ENCODE data around the gene LCLAT1. TPM values are rescaled to one million over a fixed set of nuclear protein-coding genes. Genes with fewer than 3 reads are reported as not detected.

The LCLAT1 gene
- polyA plus RNA-seq (ENCODE audit: insufficient read length in 12 of 12) = 10 to 100 TPM in 4 of 12 donors, 1 to 10 TPM in 7, not detected in 1; 6.9 to 11.2 (median 9.2) TPM
- long read RNA-seq, donor 1, full-length matches to known transcripts = 3 of 3 reads
- long read RNA-seq, donor 1, partial matches to known transcripts = 0 of 3 reads
- long read RNA-seq, donor 1, other reads (novel, unspliced or antisense) = 0 of 3 reads
- long read RNA-seq, donor 2, full-length matches to known transcripts = 6 of 6 reads
- long read RNA-seq, donor 2, partial matches to known transcripts = 0 of 6 reads
- long read RNA-seq, donor 2, other reads (novel, unspliced or antisense) = 0 of 6 reads
- long read RNA-seq, donor 3, full-length matches to known transcripts = 1 of 1 reads
- long read RNA-seq, donor 3, partial matches to known transcripts = 0 of 1 reads
- long read RNA-seq, donor 3, other reads (novel, unspliced or antisense) = 0 of 1 reads
- long read RNA-seq, donor 4 = 0 reads
- long read RNA-seq, donor 5, full-length matches to known transcripts = 2 of 2 reads
- long read RNA-seq, donor 5, partial matches to known transcripts = 0 of 2 reads
- long read RNA-seq, donor 5, other reads (novel, unspliced or antisense) = 0 of 2 reads
- long read RNA-seq, donor 6, full-length matches to known transcripts = 2 of 2 reads
- long read RNA-seq, donor 6, partial matches to known transcripts = 0 of 2 reads
- long read RNA-seq, donor 6, other reads (novel, unspliced or antisense) = 0 of 2 reads
- long read RNA-seq, donor 7, full-length matches to known transcripts = 1 of 1 reads
- long read RNA-seq, donor 7, partial matches to known transcripts = 0 of 1 reads
- long read RNA-seq, donor 7, other reads (novel, unspliced or antisense) = 0 of 1 reads
- long read RNA-seq, donor 8, full-length matches to known transcripts = 2 of 2 reads
- long read RNA-seq, donor 8, partial matches to known transcripts = 0 of 2 reads
- long read RNA-seq, donor 8, other reads (novel, unspliced or antisense) = 0 of 2 reads
- long read RNA-seq, donor 9 = 0 reads
- long read RNA-seq, donor 10, full-length matches to known transcripts = 1 of 1 reads
- long read RNA-seq, donor 10, partial matches to known transcripts = 0 of 1 reads
- long read RNA-seq, donor 10, other reads (novel, unspliced or antisense) = 0 of 1 reads
- long read RNA-seq, donor 11, full-length matches to known transcripts = 1 of 1 reads
- long read RNA-seq, donor 11, partial matches to known transcripts = 0 of 1 reads
- long read RNA-seq, donor 11, other reads (novel, unspliced or antisense) = 0 of 1 reads

DNA sequence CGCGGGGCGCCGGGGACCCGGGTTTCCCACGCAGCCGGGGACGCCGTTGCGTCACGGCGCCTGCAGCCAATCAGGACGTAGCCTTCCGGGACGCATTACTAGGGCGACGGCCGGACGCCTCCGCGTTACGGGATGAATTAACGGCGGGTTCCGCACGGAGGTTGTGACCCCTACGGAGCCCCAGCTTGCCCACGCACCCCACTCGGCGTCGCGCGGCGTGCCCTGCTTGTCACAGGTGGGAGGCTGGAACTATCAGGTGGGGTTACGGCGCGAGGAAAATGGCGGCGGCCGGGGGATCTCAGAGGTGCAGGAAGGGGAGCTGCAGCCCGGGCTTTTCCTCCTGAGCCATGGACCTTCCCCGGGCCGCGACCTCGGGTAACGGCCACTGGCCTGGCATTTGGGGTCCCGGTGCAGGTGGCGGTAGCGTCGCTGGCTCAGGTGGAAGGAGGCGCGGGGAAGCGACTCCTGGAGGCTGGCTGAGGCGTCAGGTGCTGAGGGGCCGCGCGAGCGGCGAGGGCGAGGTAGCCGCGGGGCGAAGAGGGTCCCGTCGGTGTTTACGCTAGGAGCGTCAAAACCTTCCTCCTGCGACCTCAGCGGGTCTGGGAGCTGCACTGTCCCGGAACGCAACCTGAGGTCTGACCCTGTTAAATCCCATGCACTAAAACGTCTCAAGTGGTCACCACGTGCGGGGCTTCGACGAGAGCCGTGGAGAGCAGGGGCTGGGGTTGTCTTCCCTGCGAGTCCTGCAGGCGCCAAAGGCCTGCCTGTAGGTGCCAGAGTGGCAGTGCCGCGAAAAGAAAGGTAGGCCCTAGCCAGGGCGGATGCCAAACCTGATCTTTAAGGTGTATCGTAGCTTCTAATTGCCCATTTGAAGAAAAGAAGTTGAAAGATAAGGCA, at the start of gene LCLAT1:
LCLAT1 (plus strand) TSS at position 98 of the 897 bp plus-strand sequence. CDS start 78,345 bp downstream, outside the sequence.
- peak; percentile 82 for DNase-seq

DNA sequence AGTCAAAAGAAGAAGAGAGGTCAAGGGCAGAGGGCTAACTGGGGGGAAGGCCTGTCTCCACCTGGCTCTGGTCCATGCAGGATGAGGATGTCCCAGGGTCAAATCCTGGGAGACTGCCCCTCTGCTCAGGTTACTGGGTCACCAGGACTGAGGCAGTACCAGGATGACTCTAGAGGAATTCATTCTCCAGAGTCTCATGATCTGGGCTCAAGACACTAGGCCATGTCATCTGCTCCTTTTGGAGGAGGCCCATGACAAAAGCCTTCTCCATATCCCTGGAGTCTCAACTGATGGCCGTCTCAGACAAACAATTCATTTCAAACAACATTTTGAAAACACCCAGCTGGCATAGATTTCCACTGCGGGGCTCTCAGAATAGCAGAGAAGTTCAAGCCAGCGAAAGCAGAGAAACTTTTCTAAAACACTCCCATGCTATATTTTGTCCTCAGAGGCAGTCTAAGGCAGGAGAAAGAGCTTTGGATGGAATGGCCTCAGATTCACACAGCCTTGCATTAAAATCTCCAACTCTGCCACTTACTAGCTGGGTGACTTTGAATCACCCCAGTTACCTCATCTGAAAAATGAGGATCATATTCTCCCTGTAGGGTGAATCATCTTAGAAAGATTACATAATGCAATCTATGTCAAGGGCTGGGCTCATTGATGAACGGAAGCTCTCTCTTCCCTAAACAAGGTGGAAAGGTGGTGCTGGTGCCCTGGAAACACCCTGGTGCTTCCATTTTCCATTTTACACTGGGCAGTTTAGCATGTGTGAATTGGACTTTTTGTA, 48.8 kb upstream of the LCLAT1 start:
- no peak for DNase-seq

DNA sequence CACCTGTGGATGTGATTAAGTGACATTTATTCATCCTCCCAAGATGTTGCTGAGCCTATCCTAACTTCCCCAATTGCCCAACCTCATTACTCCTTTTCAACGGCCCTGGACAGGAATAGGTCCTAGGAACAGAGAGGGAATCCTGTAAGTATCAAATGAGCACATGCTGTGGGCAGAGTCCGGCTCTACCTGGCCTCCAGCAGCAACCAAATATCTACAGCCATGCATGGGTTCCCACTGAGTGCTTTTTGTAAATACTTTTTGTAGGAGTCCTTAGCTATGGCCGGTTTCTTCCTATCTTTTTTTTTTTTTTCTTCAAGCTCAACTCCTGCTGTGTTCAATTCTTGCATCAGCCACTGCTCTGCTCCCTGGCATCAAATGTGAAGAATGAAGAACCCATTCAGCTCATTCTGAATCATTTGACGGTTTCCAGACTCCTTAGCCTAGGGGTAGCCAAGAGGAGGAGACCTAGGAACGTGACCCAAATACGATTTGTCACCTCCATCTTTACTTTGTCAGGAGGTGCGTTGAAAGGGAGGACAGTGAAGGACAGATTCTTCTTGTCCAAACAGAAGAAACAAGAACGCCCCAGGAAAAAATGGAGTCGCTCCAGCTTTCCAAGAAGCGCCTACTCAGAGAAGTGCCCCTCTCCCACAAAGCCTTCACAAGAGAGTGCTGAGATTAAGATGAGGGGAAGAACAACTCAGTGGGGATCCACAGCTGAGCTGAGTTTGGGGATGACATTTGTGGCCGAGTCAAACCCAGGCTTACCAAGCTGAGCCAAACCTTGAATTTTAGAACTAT, 46.7 kb upstream of the LCLAT1 start:
- DNase-seq = no peak

DNA sequence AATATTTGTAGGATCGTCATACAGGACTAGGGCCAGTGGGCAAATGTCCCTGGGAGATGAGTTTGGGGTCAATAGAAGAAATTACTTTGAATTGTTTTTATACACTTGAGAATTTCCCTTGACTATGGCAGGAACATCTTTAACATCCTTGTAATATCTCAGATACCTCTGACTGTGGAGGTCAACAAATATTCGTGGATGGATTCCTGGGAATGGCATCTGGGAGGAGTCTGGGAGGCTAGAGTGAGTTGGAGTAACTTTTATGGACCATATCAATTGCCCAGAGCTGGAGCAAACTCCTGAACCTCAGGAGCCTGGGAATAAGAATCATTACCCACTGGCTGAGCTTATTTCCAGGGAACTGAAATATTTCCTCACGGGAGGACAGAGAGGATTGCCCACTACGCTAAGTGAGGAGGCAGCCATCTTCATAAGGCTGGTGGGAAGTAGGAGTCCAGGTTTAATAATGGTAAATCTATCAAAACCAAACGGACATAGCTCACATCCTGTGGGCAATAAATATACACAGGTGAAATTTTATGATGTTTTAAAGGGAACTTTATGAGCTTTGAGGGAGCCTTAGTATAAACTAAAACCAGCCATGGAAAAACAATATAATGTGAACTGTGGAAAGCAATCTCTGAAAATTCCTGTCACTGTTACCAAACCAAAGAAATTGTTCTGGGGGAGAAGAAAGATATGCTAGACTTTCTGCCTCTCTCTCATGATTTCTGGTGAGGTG, 44.4 kb upstream of the LCLAT1 start:
- no peak for DNase-seq

DNA sequence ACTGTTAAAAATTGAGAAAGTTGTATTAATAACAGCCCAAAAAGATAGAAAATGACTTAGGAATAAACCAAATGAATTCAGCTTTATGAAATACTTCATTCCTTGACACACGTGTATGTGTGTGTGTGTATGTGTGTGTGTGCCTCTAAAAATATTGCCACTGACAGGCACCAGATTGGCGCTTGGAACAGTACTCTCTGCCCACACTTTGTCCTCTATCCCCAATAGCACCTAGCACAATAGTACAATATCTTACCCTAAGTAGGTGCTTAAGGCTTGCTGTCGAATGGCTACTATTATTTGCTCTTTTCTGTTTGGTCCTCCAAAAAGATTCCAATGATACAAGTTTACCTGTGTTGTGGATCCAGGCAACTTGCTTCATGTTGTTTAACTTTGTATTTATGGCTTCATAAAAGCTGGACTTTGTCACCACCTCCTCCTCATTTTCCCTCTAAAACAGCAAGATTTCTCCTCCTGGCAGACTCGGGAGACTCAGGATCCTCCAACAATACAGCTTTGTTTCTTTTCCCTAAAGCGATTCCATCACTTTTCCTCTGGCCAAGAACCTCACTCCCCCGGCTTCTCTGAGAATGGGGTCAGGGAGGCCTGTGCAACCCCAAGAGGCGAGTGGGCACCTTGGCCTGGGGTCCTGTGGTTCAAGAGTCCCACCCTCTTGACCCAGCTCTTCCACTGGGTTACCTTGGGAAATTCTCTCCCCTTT, 43.3 kb upstream of the LCLAT1 start:
- DNase-seq = no peak

DNA sequence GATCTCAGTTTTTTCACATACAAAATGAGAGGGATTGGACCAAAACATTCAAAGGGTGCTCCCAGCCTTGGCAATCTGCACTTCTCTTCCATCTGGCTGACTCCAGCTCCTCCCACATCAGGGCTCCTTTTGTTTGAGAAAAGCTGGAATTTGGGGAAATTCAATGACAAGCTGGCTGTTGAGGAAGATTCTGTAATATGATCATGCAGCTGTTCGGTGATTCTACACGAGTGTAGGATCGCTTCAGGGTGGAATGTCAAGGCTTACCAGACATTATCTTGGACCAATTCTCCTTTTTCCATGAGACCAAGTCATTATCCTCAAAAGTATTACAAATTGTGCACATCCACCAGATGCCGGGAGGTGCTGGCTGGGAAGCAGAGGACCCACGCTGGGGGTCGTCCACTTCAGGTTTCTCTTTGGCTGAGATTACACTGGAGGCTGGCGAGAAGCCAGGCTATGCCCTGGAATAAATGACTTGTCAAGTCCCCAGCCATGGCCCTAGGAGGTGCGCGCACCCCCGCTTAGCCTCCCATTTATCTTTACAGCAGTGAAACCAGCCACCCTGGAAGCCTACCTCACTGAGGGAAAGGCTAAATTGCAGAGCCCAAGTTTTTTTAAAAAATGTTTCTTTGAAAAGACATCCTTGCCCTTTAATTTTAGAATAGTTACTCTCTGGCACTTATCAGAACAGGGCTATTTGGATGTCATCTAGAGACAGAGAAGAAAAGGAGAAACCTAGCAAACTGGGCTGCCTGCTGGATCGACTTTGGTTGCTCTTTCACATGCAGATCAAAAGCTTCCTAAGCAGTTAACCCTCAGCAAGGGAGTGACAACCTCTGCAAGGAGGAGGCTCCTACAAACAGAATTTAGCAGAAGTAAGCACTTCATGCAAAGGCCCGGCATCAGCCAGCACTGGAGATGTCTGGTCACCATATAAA, 42.5 kb upstream of the LCLAT1 start:
- DNase-seq = peak; percentile 73

DNA sequence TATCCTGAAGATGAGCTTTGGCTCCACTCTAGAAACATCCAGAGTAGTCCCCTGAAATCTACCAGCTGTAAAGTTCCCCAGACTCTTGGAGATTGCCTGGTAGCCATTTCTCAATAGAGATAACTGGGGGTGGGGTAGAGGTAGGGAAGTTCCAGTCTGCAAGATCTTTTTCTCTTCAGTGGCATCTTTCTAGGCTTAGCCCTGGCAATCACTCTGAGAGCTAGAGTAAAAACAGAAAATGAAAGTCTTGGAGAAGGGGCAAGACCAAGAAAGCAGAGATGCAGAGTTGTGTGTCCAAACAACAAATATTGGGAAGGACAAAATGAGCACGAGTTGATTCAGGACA, 41.8 kb upstream of the LCLAT1 start:
- no peak for DNase-seq

DNA sequence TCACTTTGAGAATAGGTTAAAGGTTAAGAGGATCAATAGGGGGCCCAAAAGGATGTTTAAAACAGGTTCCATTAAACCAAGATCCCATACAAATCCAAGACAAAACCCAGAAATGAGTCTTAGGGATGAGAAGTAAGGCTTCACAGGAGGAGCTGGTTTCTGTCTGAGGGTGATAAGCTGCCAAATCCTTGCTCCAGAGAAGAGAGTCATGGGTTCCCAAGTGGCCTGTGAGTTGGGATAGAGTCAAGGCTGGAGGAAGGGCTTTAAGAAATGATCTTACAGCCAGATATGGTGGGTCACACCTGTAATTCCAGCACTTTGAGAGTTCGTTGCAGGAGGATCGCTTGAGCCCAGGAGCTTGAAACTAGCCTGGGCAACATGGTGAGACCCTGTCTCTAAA, 40.2 kb upstream of the LCLAT1 start:
- no peak for DNase-seq

DNA sequence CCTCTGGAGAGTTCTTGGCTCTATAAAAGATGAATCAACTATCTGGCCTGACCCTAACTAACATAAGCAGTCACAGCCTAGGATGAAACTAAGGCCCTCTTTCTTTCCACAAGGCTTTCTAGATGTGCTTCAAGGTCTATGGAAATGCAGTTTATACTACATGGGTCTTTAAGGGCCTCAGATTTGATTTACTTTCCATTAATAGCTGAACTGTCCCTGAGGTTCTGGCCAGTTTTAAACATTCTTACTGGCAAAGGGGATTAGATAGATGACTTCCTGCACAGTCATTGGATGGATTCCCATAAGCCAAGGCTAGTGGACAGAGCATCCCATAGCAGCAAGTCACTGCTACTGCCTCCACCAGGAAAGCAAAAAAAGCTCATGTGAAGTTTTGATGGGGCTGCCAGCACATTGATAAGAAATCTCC, 38.1 kb upstream of the LCLAT1 start:
- DNase-seq = no peak

DNA sequence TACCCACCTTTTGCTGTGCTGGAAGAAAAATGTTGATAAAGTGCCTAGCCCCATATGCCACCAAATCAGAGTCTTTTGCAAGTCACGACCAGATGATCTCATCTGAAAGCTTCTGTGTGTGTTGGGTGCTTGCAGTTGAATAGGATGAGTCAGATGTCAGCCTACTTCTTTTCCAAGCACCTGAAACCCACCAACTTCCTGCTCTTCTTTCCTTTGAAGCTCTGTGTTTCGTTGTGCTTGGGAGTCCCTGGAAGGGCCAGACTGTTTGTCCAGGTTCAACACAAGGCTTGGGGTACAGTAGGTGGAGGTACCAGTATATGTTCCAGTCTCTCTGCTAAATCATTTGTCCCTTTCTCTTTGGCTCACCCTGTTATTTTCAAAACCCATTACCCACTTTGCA, 36.8 kb upstream of the LCLAT1 start:
- DNase-seq = no peak

DNA sequence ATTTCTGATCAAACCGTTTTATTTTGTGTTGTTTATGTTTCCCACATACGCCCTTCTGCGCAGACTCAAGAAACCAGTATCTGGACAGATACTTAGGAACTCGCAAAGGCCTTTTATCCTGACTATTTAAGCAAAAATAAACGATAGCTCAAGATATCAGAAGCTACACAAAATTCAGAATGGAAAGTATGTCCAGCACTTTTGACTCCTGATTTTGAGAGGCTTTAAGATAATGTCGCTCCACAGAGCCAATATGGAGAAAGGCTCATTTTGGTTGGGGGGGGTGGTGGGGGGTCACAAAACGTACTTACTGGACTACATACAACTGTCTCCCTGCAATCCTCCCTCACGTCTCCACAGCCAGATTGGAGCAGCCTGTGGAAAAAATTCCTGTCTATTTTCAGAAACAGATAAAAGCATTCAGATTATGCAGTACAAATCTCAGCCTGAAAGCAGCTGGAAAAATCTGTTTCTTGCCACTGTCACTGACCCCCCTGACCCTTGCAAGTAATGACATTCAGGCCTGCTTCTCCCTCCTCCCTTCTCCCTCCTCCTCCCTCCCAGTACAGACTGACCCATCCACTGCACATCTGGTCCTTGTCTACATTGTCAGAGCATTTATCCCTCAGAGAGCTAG, 34.9 kb upstream of the LCLAT1 start:
- DNase-seq = peak; percentile 73

DNA sequence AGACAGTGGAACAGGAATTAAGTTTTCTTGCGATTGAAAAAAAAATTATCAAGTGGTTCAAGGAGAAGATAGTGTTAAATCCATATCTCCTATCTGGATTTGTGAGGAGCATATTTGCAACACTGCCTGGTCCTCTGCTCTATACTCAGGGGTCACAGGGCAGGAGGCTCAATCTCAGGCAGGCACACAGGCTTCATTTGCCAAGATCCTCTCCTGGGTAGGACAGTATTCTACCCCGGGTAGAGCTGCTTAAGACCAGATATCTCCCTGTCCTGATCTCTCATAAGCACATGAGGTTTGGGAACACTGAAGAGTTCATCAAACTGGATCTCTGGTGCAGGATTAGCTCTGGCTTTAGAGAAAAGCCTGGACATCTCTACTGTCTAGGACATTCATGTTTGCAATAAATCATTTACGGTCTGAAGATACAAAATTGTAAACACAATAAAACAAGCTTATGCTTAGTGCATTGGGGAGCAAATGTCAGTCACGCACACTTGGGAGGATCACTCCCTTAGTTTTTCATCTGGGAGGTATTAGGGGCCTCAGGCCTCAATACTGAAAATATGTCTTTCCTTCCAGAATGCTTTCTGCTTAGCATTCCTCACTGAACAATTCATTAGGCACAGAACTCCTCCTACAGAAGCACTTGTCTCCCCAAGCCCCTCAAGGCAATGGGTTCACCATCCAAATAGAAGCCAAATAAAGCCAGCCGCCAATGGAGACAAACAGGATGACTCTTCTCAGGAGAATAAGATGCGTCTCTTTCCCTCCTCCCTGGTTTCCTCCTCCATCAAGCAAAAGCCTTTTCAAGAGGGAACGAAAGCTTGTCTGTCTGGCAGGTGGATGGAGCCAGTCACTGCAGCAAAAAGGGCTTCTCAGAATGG, 34.1 kb upstream of the LCLAT1 start:
- DNase-seq = peak; percentile 36

DNA sequence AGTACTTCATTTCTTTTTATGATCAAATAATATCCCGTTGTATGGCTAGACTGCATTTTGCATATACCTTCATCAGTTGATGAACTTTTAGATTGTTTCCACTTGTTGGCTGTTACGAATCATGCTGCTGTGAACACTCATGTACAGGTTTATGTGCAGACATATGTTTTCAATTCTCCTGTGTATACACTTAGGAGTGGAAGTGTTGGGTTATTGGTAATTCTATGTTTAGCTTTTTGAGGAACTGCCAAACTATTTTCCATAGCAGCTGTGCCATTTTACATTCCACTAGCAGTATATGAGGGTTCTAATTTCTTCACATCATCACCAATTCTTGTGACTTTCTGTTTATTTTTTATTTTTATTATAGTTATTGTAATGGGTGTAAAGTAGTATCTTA, 32.1 kb upstream of the LCLAT1 start:
- no peak for DNase-seq

DNA sequence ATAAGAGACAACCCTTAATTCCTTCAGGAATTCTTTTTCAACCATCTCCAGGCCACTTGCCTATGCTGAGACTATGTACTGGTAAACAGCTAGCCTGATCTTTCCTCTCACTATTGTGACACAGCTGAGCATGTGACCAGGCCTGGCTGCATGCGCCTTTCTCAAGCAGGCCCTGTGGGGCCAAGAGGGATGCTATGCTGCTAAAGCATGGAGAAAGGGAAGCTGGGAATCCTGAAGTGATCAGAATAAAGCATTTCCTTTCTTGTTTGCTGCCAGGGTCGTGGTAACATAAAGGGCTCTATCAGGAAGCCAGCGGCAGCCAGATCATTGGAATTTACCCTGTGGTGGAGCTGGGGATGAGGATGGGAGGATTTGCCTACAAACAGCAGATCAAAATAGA, 29.8 kb upstream of the LCLAT1 start:
- DNase-seq = no peak

DNA sequence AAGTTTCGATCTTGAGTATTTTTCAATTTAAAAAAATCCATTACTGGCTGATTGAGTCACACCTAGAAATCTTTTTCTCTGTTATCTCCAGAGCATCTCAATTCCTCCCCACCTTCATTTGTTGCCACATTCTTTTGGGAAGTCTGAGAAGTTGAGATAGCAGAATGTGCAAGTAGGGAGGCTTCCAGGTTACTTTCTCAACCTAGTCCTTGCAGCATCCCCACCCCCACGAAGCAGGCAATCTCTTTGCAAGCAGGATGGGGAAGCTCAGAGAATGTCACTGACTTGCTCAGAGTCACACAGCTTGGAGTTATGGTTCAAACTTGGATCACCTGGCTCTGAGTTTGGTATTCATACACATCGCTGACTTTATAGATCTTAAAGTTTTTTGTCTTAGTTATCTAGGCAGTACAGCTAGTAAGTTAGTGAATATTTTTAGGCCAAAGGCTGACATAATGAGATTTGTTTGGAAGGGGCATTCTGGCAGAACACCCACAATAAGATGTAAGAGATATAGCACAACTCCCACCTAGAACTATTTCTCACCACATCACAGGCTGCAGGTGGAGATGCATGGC, 25.9 kb upstream of the LCLAT1 start:
- DNase-seq = no peak

Measured in muscle of arm (tissue), 14 donors.